ENCODE results near the gene RECK. TPM values are rescaled to one million over a fixed set of nuclear protein-coding genes. Genes with fewer than 3 reads are reported as not detected.
"Not testable (repeated sequence)": the region's sequence is repeated elsewhere in the genome, so short reads cannot be mapped to it uniquely, and the experiment has no call there.

Gene RECK
- total RNA-seq, 4 donors from 2014 or later: 2.9 to 4.1 (median 3.5) TPM

GRCh38 chr9:36080519-36080918, 43.8 kb downstream of the RECK start:
- Histone ChIP-seq H3K9me3 (no peaks in the 10 kb centered on the region), H3K4me3 (no peak overlapping the region), H3K4me1 (no peaks in the 10 kb centered on the region), H3K36me3 (no peaks in the 10 kb centered on the region), H3K27me3 (no peaks in the 10 kb centered on the region), H3K27ac (no peak overlapping the region)
- ATAC-seq: no peak
- TF ChIP-seq CTCF (IDR thresholded peaks at IDR 0.05 in 4 of 5, conservative IDR thresholded peaks at IDR 0.05 in 1 of 5): no peak
- no peak for TF ChIP-seq POLR2A (IDR thresholded peaks at IDR 0.05)
- in situ Hi-C loops (cut with MboI; ENCODE audit: low sequenced_read_pairs in 4 of 4): no loop called here
- intact Hi-C loops (cut with DNase I; ENCODE audit: low total_unique reads): no loop called here
- no peak for DNase-seq

- Histone ChIP-seq H3K4me1 (no peaks in the 10 kb centered on the region), H3K36me3 (no peaks in the 10 kb centered on the region), H3K27ac (no peak overlapping the region), H3K9me3 (no peaks in the 10 kb centered on the region), H3K4me3 (no peak overlapping the region), H3K27me3 (no peaks in the 10 kb centered on the region)
- in situ Hi-C loops (cut with MboI; ENCODE audit: low sequenced_read_pairs in 4 of 4) (no loop called here), intact Hi-C loops (cut with DNase I; ENCODE audit: low total_unique reads) (no loop called here)
- DNase-seq (no peak), ATAC-seq (no peak)
- TF ChIP-seq POLR2A (IDR thresholded peaks at IDR 0.05) (no peak), CTCF (IDR thresholded peaks at IDR 0.05 in 4 of 5, conservative IDR thresholded peaks at IDR 0.05 in 1 of 5) (no peak)
These were observed 46.2 kb downstream of the RECK start for GRCh38 chr9:36082931-36083330.

- Histone ChIP-seq H3K4me1 (peaks cover 0 to 10% of the 10 kb centered on the region in 2 donors), H3K36me3 (no peaks in the 10 kb centered on the region), H3K27ac (no peak overlapping the region), H3K9me3 (no peaks in the 10 kb centered on the region), H3K27me3 (no peaks in the 10 kb centered on the region), H3K4me3 (no peak overlapping the region)
- ATAC-seq (no peak), DNase-seq (no peak)
- in situ Hi-C loops (cut with MboI; ENCODE audit: low sequenced_read_pairs in 4 of 4) (no loop called here), intact Hi-C loops (cut with DNase I; ENCODE audit: low total_unique reads) (no loop called here)
- no peak for TF ChIP-seq CTCF (IDR thresholded peaks at IDR 0.05 in 4 of 5, conservative IDR thresholded peaks at IDR 0.05 in 1 of 5)
- TF ChIP-seq POLR2A (IDR thresholded peaks at IDR 0.05): no peak
These were observed 49.7 kb downstream of the RECK start for GRCh38 chr9:36086442-36086841.

GRCh38 chr9:36087054-36087453, 50.3 kb downstream of the RECK start:
- H3K9me3 ChIP-seq; intact Hi-C loops (cut with DNase I; ENCODE audit: low total_unique reads); H3K4me3 ChIP-seq; in situ Hi-C loops (cut with MboI; ENCODE audit: low sequenced_read_pairs in 4 of 4); H3K36me3 ChIP-seq; DNase-seq; H3K27ac ChIP-seq; H3K27me3 ChIP-seq; ATAC-seq: not testable (repeated sequence)
- peaks cover 0 to 13% of the 10 kb centered on the region in 2 donors for H3K4me1 ChIP-seq

- no peaks in the 10 kb centered on the region for H3K9me3 ChIP-seq
- no peak for ATAC-seq
- intact Hi-C loops (cut with DNase I; ENCODE audit: low total_unique reads) (no loop called here), in situ Hi-C loops (cut with MboI; ENCODE audit: low sequenced_read_pairs in 4 of 4) (no loop called here)
- H3K27ac ChIP-seq: no peak overlapping the region
- no peaks in the 10 kb centered on the region for H3K27me3 ChIP-seq
- DNase-seq: no peak
- H3K36me3 ChIP-seq: no peaks in the 10 kb centered on the region
- H3K4me3 ChIP-seq: no peak overlapping the region
- peaks cover 0 to 13% of the 10 kb centered on the region in 2 donors for H3K4me1 ChIP-seq
- TF ChIP-seq POLR2A (IDR thresholded peaks at IDR 0.05) (no peak), CTCF (IDR thresholded peaks at IDR 0.05 in 4 of 5, conservative IDR thresholded peaks at IDR 0.05 in 1 of 5) (no peak)
These were observed 51.3 kb downstream of the RECK start for GRCh38 chr9:36088020-36088419.
